Measurements from ENCODE around the gene LIPH.

Gene LIPH

GRCh38 chr3:185460719-185461350 lies 91.6 kb downstream of the LIPH start:
- no peaks in the 10 kb centered on the region for H3K4me1 ChIP-seq (ENCODE audit: insufficient read depth, low read length)
- H2AFZ ChIP-seq (ENCODE audit: low read depth, low read length): no peak overlapping the region
- DNase-seq (no peak), ATAC-seq (ENCODE audit: insufficient read depth, low read depth) (no peak)
- no peaks in the 10 kb centered on the region for H4K20me1 ChIP-seq (ENCODE audit: insufficient read depth, low read length)
- TF ChIP-seq CTCF (IDR thresholded peaks at IDR 0.05; ENCODE audit: borderline replicate concordance, extremely low read depth, low read length, poor library complexity, severe bottlenecking): peak; percentile 33
- no peak for TF ChIP-seq EZH2 (IDR thresholded peaks at IDR 0.05; ENCODE audit: borderline replicate concordance, low read depth, low read length, severe bottlenecking)
- H3K36me3 ChIP-seq (ENCODE audit: insufficient read depth, low read length): no peaks in the 10 kb centered on the region
- no peak overlapping the region for H3K27ac ChIP-seq (ENCODE audit: low read length)
- no peak overlapping the region for H3K4me2 ChIP-seq (ENCODE audit: insufficient read depth, low read length)
- no peak overlapping the region for H3K9ac ChIP-seq (ENCODE audit: low read depth, low read length)
- H3K9me3 ChIP-seq (ENCODE audit: insufficient read depth, low read length, severe bottlenecking): no peaks in the 10 kb centered on the region
- H3K27me3 ChIP-seq (ENCODE audit: insufficient read depth, low read length, poor library complexity): no peaks in the 10 kb centered on the region
- no peak overlapping the region for H3K4me3 ChIP-seq (ENCODE audit: low read depth in 1 of 2, low read length in 2 of 2)
- no peaks in the 10 kb centered on the region for H3K79me2 ChIP-seq (ENCODE audit: insufficient read depth, low read length)

GRCh38 chr3:185460309-185460708 lies 92.1 kb downstream of the LIPH start:
- no peak for DNase-seq
- Histone ChIP-seq H2AFZ (ENCODE audit: low read depth, low read length) (no peak overlapping the region), H3K27ac (ENCODE audit: low read length) (no peak overlapping the region), H3K4me2 (ENCODE audit: insufficient read depth, low read length) (no peak overlapping the region), H3K4me1 (ENCODE audit: insufficient read depth, low read length) (no peaks in the 10 kb centered on the region), H3K9ac (ENCODE audit: low read depth, low read length) (no peak overlapping the region), H3K9me3 (ENCODE audit: insufficient read depth, low read length, severe bottlenecking) (no peaks in the 10 kb centered on the region), H3K79me2 (ENCODE audit: insufficient read depth, low read length) (no peaks in the 10 kb centered on the region), H3K36me3 (ENCODE audit: insufficient read depth, low read length) (no peaks in the 10 kb centered on the region), H3K27me3 (ENCODE audit: insufficient read depth, low read length, poor library complexity) (no peaks in the 10 kb centered on the region), H4K20me1 (ENCODE audit: insufficient read depth, low read length) (no peaks in the 10 kb centered on the region), H3K4me3 (ENCODE audit: low read depth in 1 of 2, low read length in 2 of 2) (no peak overlapping the region)
- no peak for TF ChIP-seq CTCF (IDR thresholded peaks at IDR 0.05; ENCODE audit: borderline replicate concordance, extremely low read depth, low read length, poor library complexity, severe bottlenecking)
- no peak for TF ChIP-seq EZH2 (IDR thresholded peaks at IDR 0.05; ENCODE audit: borderline replicate concordance, low read depth, low read length, severe bottlenecking)
- no peak for ATAC-seq (ENCODE audit: insufficient read depth, low read depth)

- Histone ChIP-seq H3K27ac (ENCODE audit: low read length) (no peak overlapping the region), H3K79me2 (ENCODE audit: insufficient read depth, low read length) (no peaks in the 10 kb centered on the region)
Measured at GRCh38 chr3:185457376-185457775, 95.0 kb downstream of the LIPH start.

More at GRCh38 chr3:185457376-185457775, 95.0 kb downstream of the LIPH start:
- Histone ChIP-seq H3K9me3 (ENCODE audit: insufficient read depth, low read length, severe bottlenecking) (no peaks in the 10 kb centered on the region), H3K4me3 (ENCODE audit: low read depth in 1 of 2, low read length in 2 of 2) (no peak overlapping the region), H3K4me1 (ENCODE audit: insufficient read depth, low read length) (no peaks in the 10 kb centered on the region), H2AFZ (ENCODE audit: low read depth, low read length) (no peak overlapping the region), H3K27me3 (ENCODE audit: insufficient read depth, low read length, poor library complexity) (no peaks in the 10 kb centered on the region), H4K20me1 (ENCODE audit: insufficient read depth, low read length) (no peaks in the 10 kb centered on the region), H3K36me3 (ENCODE audit: insufficient read depth, low read length) (no peaks in the 10 kb centered on the region), H3K9ac (ENCODE audit: low read depth, low read length) (no peak overlapping the region), H3K4me2 (ENCODE audit: insufficient read depth, low read length) (no peak overlapping the region)
- DNase-seq (no peak), ATAC-seq (ENCODE audit: insufficient read depth, low read depth) (no peak)
- TF ChIP-seq EZH2 (IDR thresholded peaks at IDR 0.05; ENCODE audit: borderline replicate concordance, low read depth, low read length, severe bottlenecking) (no peak), CTCF (IDR thresholded peaks at IDR 0.05; ENCODE audit: borderline replicate concordance, extremely low read depth, low read length, poor library complexity, severe bottlenecking) (no peak)
